ENCODE results near the gene ZNF827.

ZNF827 gene

GRCh38 chr4:145887241-145887991 is 51.2 kb downstream of the ZNF827 start:
- DNase-seq: no peak

DNA sequence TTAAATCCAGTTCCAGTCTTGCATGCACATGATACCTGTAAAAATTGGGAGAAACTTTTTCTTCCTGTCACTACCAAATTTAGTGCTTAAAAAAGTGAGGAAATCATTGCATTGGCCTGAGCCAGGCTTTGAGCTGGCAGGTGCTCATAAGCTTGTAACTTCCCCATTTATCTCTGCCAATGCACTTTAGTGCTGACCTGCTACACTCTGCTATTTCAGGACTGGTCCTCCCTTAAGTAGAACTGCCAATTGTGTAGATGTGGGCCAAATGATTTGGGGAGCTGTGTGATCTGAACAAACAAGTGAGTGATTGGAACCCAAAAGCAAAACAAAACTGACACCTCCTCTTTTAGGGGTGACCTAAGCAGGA is 51.8 kb downstream of the ZNF827 start:
- no peak for DNase-seq

DNA sequence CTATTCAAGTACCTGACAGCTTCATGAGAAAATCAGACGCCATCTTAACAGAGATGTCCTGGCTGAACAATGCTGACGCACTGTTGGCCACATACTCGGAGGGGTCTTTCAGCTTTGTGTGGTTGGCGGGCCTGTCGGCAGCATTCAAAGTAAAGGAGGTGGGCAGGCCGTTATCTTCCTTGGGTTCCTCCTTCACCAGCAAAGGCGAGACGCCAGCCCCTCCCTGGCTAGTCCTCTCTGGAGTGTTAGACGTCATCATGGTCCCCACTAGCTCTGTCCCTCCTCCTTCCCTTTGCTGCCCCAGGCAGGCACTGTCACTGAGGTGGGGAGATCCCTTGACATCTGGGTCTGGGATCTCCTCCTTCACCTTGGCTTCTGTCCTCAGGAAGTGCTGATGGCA is 53.0 kb downstream of the ZNF827 start:
- no peak for DNase-seq

DNA sequence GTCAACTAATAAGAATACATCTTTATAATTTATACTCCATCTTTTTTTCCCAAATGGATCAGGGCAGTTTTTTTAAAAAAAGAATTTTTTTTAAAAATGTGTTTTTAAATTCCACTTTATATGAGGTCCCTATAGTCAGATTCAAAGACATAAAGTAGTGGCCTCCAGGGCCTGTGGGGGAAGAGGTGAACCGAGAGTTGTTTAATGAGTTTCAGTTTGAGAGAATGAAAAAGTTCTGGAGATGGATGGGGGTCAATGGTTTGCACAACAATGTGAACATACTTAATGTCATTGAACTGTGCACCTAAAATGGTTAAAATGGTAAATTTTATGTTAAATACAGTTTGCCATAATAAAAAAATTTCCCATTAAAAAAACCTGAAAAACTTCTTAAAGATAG is 53.8 kb downstream of the ZNF827 start:
- no peak for DNase-seq

GRCh38 chr4:145883101-145883694 is 55.4 kb downstream of the ZNF827 start:
- no peak for DNase-seq

DNA sequence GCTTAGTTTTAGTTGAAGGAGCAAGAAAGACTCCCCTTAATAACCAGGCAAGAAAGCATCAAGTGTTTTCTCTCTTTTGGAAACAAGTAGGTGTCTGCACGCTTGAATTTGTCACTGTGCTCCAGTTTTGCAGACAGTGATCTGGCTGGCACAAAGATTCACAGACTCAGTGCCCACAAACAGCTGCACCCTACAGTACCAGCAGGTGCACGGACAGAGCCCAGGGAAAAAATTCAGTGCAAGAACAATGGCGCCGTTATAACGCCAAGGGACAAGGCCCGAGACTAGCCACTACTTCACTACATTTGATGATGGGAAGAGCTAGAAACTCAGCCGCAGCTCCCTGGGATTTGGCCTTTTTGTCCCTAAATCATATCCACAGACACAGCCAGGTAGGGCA is 56.0 kb downstream of the ZNF827 start:
- no peak for DNase-seq

GRCh38 chr4:145881989-145882388 is 56.6 kb downstream of the ZNF827 start:
- DNase-seq: no peak

GRCh38 chr4:145881576-145881975 is 57.0 kb downstream of the ZNF827 start:
- DNase-seq: no peak

DNA sequence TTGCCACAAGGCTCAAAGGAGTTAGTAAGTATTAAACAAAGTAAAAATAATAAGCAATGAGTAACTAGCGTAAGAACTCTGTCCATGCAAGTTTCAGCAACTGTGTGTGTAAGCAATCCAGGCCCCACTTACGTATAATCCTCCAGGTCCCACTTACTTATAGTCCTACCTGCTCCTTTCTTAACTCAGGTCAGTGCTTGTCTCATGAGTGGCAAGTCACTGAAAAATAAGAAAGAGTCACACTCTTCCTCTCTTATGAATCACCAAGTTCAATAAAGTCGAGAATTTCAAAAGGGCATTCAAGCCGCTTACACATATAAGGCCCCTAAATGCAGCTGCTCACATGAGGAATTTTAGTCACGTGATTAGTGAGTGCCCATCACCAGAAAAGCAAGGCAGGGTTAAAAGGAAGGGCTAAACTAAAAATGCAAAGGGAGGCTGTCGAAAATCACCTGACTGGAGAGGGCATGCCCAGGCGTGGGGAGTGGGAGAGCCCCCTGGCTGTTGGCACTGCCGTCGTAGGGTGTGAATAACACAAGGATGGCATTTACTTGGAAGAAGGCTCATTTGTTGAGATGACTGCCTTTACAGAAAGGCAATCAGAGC is 58.2 kb downstream of the ZNF827 start:
- no peak for DNase-seq

DNA sequence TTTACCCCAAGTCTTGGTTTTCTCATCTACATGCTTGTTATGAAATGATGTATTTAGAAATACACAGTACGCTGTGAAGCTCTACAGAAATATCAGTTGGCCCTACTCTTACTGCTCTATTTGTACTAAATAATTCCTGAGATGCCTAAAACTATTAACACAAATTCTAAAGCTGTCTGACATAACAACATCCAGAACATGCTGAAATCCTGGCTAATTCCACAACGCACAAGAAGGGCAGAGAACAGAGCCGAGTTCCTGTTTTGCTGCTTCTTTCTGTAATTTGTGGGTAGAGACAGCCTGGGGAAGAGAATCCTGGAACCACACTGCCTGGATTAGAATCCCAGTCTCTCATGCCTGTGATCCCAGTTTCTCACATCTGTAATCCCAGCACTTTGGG is 59.0 kb downstream of the ZNF827 start:
- DNase-seq: no peak

GRCh38 chr4:145878501-145879435 is 59.9 kb downstream of the ZNF827 start:
- DNase-seq: no peak

- DNase-seq: no peak
Observed at GRCh38 chr4:145876531-145877180, 62.0 kb downstream of the ZNF827 start.

- DNase-seq: no peak
Observed at GRCh38 chr4:145873901-145874300, 64.7 kb downstream of the ZNF827 start.

- DNase-seq: no peak
Observed at GRCh38 chr4:145871209-145871608, 67.4 kb downstream of the ZNF827 start.

- no peak for DNase-seq
Observed at GRCh38 chr4:145870155-145871020, 68.2 kb downstream of the ZNF827 start.

DNA sequence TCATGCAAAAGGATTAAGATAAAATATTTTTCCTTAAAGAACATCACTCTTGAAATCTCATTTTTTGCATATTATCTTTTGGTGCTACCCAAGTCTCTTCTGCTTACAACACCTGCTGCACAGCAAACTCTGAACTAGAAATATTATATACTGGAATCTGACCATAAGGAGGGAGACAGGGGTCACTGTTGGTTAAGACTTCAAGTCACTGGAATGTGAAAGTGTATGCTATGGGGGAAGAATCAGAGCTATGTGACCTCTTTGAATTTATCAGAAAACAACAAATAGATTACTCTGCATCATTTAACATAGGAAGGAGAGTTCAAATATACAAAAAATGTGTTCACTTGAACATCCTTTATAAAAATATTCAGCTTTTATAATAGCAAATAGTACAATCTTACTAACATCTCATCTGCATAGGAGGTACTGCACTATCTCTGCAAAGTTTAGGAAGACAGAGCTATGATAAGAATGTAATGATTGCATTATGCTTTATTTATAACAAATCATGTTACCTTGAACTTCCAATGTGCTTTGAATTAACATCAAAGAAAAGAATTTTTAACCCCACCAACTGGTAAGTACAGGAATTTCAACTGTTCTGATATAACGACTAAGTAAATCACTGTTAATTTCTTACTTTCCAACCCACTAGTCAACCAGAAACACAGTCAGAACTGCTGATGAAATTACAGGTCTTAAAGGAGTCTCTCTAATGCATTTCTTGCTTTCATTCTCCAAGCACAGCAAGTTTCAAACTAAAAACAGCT is 69.8 kb downstream of the ZNF827 start:
- no peak for DNase-seq

DNA sequence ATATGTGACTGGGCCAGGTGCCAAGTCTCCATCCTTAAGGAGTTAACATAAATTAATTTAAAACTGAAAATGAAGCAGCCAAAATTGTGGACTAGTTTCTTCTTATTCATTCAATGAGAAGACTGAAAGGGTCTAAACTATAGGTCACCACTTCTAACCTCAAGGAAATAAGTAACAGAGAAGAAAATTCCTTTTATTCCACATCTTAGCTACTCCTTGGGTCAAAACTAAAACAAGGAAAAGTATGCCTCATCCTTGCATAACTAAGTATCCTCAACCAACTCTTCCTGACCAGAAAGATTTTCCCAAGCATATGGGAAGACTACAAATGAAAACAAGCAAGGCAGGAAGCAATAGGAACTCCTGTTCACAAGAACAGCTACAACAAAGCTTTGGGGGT is 71.2 kb downstream of the ZNF827 start:
- no peak for DNase-seq

- DNase-seq: no peak
Observed at GRCh38 chr4:145866991-145867390, 71.6 kb downstream of the ZNF827 start.

- DNase-seq: no peak
Observed at GRCh38 chr4:145865274-145865941, 73.2 kb downstream of the ZNF827 start.

- DNase-seq: no peak
Observed at GRCh38 chr4:145863191-145863590, 75.4 kb downstream of the ZNF827 start.

Data from activated CD4-positive, alpha-beta T cell treated with anti-CD3 and anti-CD28 coated beads for 1 hour (primary cell).